A549 (cell line): Measurements from ENCODE around the gene HIVEP1.

Experiments
- CEBPB ChIP-seq, 2 experiments: fragments of >200 bp in 1 of 2; sonication (Bioruptor Twin) in 1 of 2; formaldehyde crosslinking in 1 of 2; IDR thresholded peaks; 2 replicates each; pipeline ENCODE4 v1.6.1; 2012 to 2016
- CTCF ChIP-seq: fragments of >200 bp; sonication (Bioruptor Twin); formaldehyde crosslinking; IDR thresholded peaks from 3 replicates; pipeline ENCODE4 v1.5.1; 2016
- ELK1 ChIP-seq: fragments of 150-350 bp; IDR thresholded peaks from 2 replicates; pipeline ENCODE4 v1.6.1; 2014; ENCODE audit warnings: low read depth, mild to moderate bottlenecking, low read length
- EP300 ChIP-seq, 2 experiments: fragments of >200 bp; sonication (Bioruptor Twin); formaldehyde crosslinking; IDR thresholded peaks; 2 replicates in 1 of 2; 3 replicates in 1 of 2; pipeline ENCODE4 v1.6.1; 2016 to 2017
- HDAC2 ChIP-seq: fragments of 200-600 bp; sonication (generic); IDR thresholded peaks from 2 replicates; pipeline ENCODE4 v1.6.1; 2016
- HMGXB4 ChIP-seq: fragments of 250-450 bp; sonication (Bioruptor Pico); IDR thresholded peaks from 2 replicates; pipeline ENCODE4 v1.5.0; 2021; ENCODE audit warnings: mild to moderate bottlenecking, moderate library complexity, borderline replicate concordance
- JUNB ChIP-seq: fragments of >200 bp; sonication (Bioruptor Twin); formaldehyde crosslinking; IDR thresholded peaks from 2 replicates; pipeline ENCODE4 v1.6.1; 2016
- PHF8 ChIP-seq: fragments of 200-600 bp; sonication (generic); IDR thresholded peaks from 2 replicates; pipeline ENCODE4 v1.6.1; 2016; ENCODE audit warnings: low read depth, mild to moderate bottlenecking, antibody characterized with exemption, moderate library complexity, borderline replicate concordance
- RCOR1 ChIP-seq: fragments of 150-350 bp; IDR thresholded peaks from 2 replicates; pipeline ENCODE4 v1.6.1; 2014; ENCODE audit warnings: antibody characterized with exemption, low read length, low read depth
- ZSCAN20 ChIP-seq: fragments of 250-450 bp; sonication (Bioruptor Pico); IDR thresholded peaks from 2 replicates; pipeline ENCODE4 v1.8.0; 2022; ENCODE audit warnings: mild to moderate bottlenecking, moderate library complexity
- TF ChIP-seq, protein P1 (sequence below): IDR thresholded peaks from 2 replicates; pipeline ENCODE4 v1.6.1; 2012

GRCh38 chr6:12208190-12208589, 196.1 kb downstream of the HIVEP1 start:
- TF ChIP-seq CTCF (no peak), RCOR1 (no peak), EP300 (IDR thresholded peaks at IDR 0.05) (no peak), JUNB (no peak), CEBPB (IDR thresholded peaks at IDR 0.05) (no peak), PHF8 (no peak), HDAC2 (no peak), ZSCAN20 (no peak), ELK1 (no peak), HMGXB4 (CRISPR knock-in tag) (no peak)
- TF ChIP-seq, protein P1, sequence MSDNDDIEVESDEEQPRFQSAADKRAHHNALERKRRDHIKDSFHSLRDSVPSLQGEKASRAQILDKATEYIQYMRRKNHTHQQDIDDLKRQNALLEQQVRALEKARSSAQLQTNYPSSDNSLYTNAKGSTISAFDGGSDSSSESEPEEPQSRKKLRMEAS = no peak
